IMR-90 (cell line): ENCODE measurements around the gene RAB9A. TPM values are rescaled to one million over a fixed set of nuclear protein-coding genes. Genes with fewer than 3 reads are reported as not detected.

Experiments used
- ATAC-seq: fragments of 200-7000 bp; cut with Tn5 transposase; 2 replicates; pipeline ENCODE4 v1.9.1; 2020; ENCODE audit warnings: low read depth, mild to moderate bottlenecking, moderate library complexity
- BruUV-seq: library from RNA; stranded (reverse); fragments of 400-500 nt; replicated peaks from 2 replicates; lab custom pipeline; 2021; lab: Mats Ljungman, UMichigan
- CTCF ChIA-PET: fragments of 300-600 bp; formaldehyde crosslinking; extraction: SDS; loops from one replicate; lab custom pipeline; 2021; ENCODE audit warnings: antibody characterized with exemption; lab: Yijun Ruan, JAX
- POLR2A ChIA-PET: fragments of 300-600 bp; sonication (Branson Sonifier 250); formaldehyde crosslinking; loops from one replicate; lab custom pipeline; 2022; ENCODE audit warnings: antibody characterized with exemption; ENCODE audit not compliant: unreplicated experiment; lab: Charles Lee
- DNase-seq: peaks from one replicate; pipeline ENCODE4 v3.0.0; 2013
- H2AFZ ChIP-seq: replicated peaks from 2 replicates; pipeline ENCODE3; 2013; ENCODE audit warnings: low read length, mild to moderate bottlenecking; ENCODE audit not compliant: poor library complexity
- H2AK5ac ChIP-seq: 2 replicates; pipeline ENCODE4 v1.6.1; 2013; ENCODE audit warnings: low read depth, low read length, inconsistent platforms
- H2AK9ac ChIP-seq: replicated peaks from 2 replicates; pipeline ENCODE3; 2013; ENCODE audit warnings: mild to moderate bottlenecking, low read depth, low read length, moderate library complexity; ENCODE audit not compliant: poor library complexity
- H2BK120ac ChIP-seq: 2 replicates; pipeline ENCODE4 v1.6.1; 2013; ENCODE audit warnings: low read depth, low read length, inconsistent platforms
- H2BK15ac ChIP-seq: 3 replicates; pipeline ENCODE4 v1.6.1; 2013; ENCODE audit warnings: low read depth, low read length, inconsistent platforms
- H2BK20ac ChIP-seq: 2 replicates; pipeline ENCODE4 v1.6.1; 2013; ENCODE audit warnings: low read depth, mild to moderate bottlenecking, inconsistent platforms, low read length, moderate library complexity
- H2BK5ac ChIP-seq: 2 replicates; pipeline ENCODE4 v1.6.1; 2013; ENCODE audit warnings: mild to moderate bottlenecking, low read depth, low read length, inconsistent platforms; ENCODE audit not compliant: poor library complexity, severe bottlenecking
- H3K14ac ChIP-seq: replicated peaks from 2 replicates; pipeline ENCODE4 v1.6.1; 2013; ENCODE audit warnings: low read depth, low read length, inconsistent platforms
- H3K18ac ChIP-seq: 2 replicates; pipeline ENCODE4 v1.6.1; 2013; ENCODE audit warnings: low read depth, low read length, control low read depth
- H3K23ac ChIP-seq: 2 replicates; pipeline ENCODE4 v1.6.1; 2013; ENCODE audit warnings: low read depth, low read length, inconsistent platforms
- H3K27ac ChIP-seq: 2 replicates; pipeline ENCODE4 v1.5.1; 2013; ENCODE audit warnings: mild to moderate bottlenecking, control low read depth, low read length; ENCODE audit not compliant: insufficient read depth
- H3K27me3 ChIP-seq: 2 replicates; pipeline ENCODE4 v1.6.1; 2013; ENCODE audit warnings: low read length; ENCODE audit not compliant: control insufficient read depth, insufficient read depth
- H3K36me3 ChIP-seq: 2 replicates; pipeline ENCODE4 v1.6.1; 2013; ENCODE audit warnings: low read length, mixed read lengths; ENCODE audit not compliant: control insufficient read depth, insufficient read depth
- H3K4ac ChIP-seq: 2 replicates; pipeline ENCODE4 v1.6.1; 2013; ENCODE audit warnings: low read depth, low read length, inconsistent platforms
- H3K4me1 ChIP-seq: 2 replicates; pipeline ENCODE4 v1.6.1; 2013; ENCODE audit warnings: low read length, mixed read lengths; ENCODE audit not compliant: control insufficient read depth, insufficient read depth
- H3K4me2 ChIP-seq: 2 replicates; pipeline ENCODE4 v1.6.1; 2013; ENCODE audit warnings: low read depth, mild to moderate bottlenecking, control low read depth, low read length, moderate library complexity
- H3K4me3 ChIP-seq: 2 replicates; pipeline ENCODE4 v1.5.1; 2013; ENCODE audit warnings: low read depth, mild to moderate bottlenecking, control low read depth, low read length, moderate library complexity; ENCODE audit not compliant: insufficient read depth
- H3K56ac ChIP-seq: 2 replicates; pipeline ENCODE4 v1.6.1; 2013; ENCODE audit warnings: low read length, inconsistent platforms; ENCODE audit not compliant: insufficient read depth; ENCODE audit errors: extremely low read depth
- H3K79me1 ChIP-seq, 2 experiments: 2 replicates each; pipeline ENCODE4 v1.6.1; 2013; ENCODE audit warnings: low read length in 2 of 2, inconsistent platforms in 1 of 2, low read depth in 1 of 2
- H3K9ac ChIP-seq: 2 replicates; pipeline ENCODE4 v1.6.1; 2013; ENCODE audit warnings: low read depth, low read length, control low read depth
- H3K9me1 ChIP-seq: 2 replicates; pipeline ENCODE4 v1.6.1; 2013; ENCODE audit warnings: low read length, inconsistent platforms; ENCODE audit not compliant: insufficient read depth
- H3K9me3 ChIP-seq: 2 replicates; pipeline ENCODE4 v1.6.1; 2013; ENCODE audit warnings: low read length; ENCODE audit not compliant: control insufficient read depth, insufficient read depth
- H4K20me1 ChIP-seq: 2 replicates; pipeline ENCODE4 v1.6.1; 2013; ENCODE audit warnings: low read length, inconsistent platforms; ENCODE audit not compliant: insufficient read depth
- H4K5ac ChIP-seq: 2 replicates; pipeline ENCODE4 v1.6.1; 2013; ENCODE audit warnings: mild to moderate bottlenecking, low read depth, low read length, control low read depth
- H4K8ac ChIP-seq, 2 experiments: 2 replicates each; pipeline ENCODE4 v1.6.1; 2013; ENCODE audit warnings: low read depth in 2 of 2, low read length in 2 of 2, control low read depth in 1 of 2, inconsistent platforms in 1 of 2
- H4K91ac ChIP-seq: 2 replicates; pipeline ENCODE4 v1.6.1; 2013; ENCODE audit warnings: low read depth, low read length, inconsistent platforms; ENCODE audit not compliant: insufficient read depth
- CEBPB ChIP-seq: IDR thresholded peaks from 2 replicates; pipeline ENCODE4 v1.6.1; 2012; ENCODE audit warnings: low read depth, low read length, improper control_type of control experiment
- CHD1 ChIP-seq: IDR thresholded peaks from 2 replicates; pipeline ENCODE4 v1.6.1; 2012; ENCODE audit warnings: low read depth, low read length, improper control_type of control experiment
- FOS ChIP-seq: fragments of 150-350 bp; IDR thresholded peaks from 2 replicates; pipeline ENCODE4 v1.6.1; 2016; ENCODE audit warnings: low read depth, low read length
- MAFK ChIP-seq: IDR thresholded peaks from 2 replicates; pipeline ENCODE4 v1.6.1; 2012; ENCODE audit warnings: low read depth, low read length, improper control_type of control experiment
- MAZ ChIP-seq: IDR thresholded peaks from 2 replicates; pipeline ENCODE4 v1.6.1; 2012; ENCODE audit warnings: low read depth, mild to moderate bottlenecking, low read length, improper control_type of control experiment, moderate library complexity, borderline replicate concordance
- MXI1 ChIP-seq: IDR thresholded peaks from 2 replicates; pipeline ENCODE4 v1.6.1; 2012; ENCODE audit warnings: low read depth, mild to moderate bottlenecking, low read length, moderate library complexity, borderline replicate concordance
- NFE2L2 ChIP-seq: fragments of 150-350 bp; IDR thresholded peaks from 2 replicates; pipeline ENCODE4 v1.6.1; 2016; ENCODE audit warnings: low read depth, mild to moderate bottlenecking, low read length
- POLR2A ChIP-seq: IDR thresholded peaks from 2 replicates; pipeline ENCODE4 v1.6.1; 2012; ENCODE audit warnings: mild to moderate bottlenecking, low read depth, low read length
- RAD21 ChIP-seq: IDR thresholded peaks from 2 replicates; pipeline ENCODE4 v1.6.1; 2012; ENCODE audit warnings: low read length, improper control_type of control experiment
- RCOR1 ChIP-seq: IDR thresholded peaks from 2 replicates; pipeline ENCODE4 v1.6.1; 2012; ENCODE audit warnings: mild to moderate bottlenecking, low read length, improper control_type of control experiment; ENCODE audit not compliant: insufficient replicate concordance
- RFX5 ChIP-seq: IDR thresholded peaks from 2 replicates; pipeline ENCODE4 v1.8.0; 2012; ENCODE audit warnings: low read depth, mild to moderate bottlenecking, low read length, moderate library complexity
- SMC3 ChIP-seq: fragments of 150-350 bp; IDR thresholded peaks from 2 replicates; pipeline ENCODE4 v1.6.1; 2016; ENCODE audit warnings: low read depth, mild to moderate bottlenecking, antibody characterized with exemption, low read length, moderate library complexity
- WGBS, 2 experiments: methylation state at CpG; one replicate each; pipeline versions ENCODE4 v1.1.5 to v1.1.7; 2013; ENCODE audit warnings: missing lambda C conversion rate in 2 of 2; ENCODE audit not compliant: insufficient read length in 1 of 2; ENCODE audit errors: extremely low coverage in 2 of 2; 5-methylcytosine and 5-hydroxymethylcytosine counted together
- dilution Hi-C: fragments of 300-500 bp; cut with HindIII; formaldehyde crosslinking; loops from one replicate; pipeline ENCODE4 v1.14.3; 2018; ENCODE audit warnings: low sequenced_read_pairs; ENCODE audit not compliant: unreplicated experiment
- in situ Hi-C: fragments of 300-500 bp; cut with MboI; formaldehyde crosslinking; loops from 3 replicates; pipeline ENCODE4 v1.14.3; 2019; ENCODE audit warnings: low sequenced_read_pairs, inconsistent platforms, mixed read lengths
- intact Hi-C: fragments of 100-400 bp; cut with micrococcal nuclease; formaldehyde crosslinking; loops from 2 replicates; pipeline ENCODE4 v1.10.0; 2022
- polyA plus RNA-seq, 3 experiments: library from polyadenylated mRNA; depleted of rRNA; stranded (reverse); fragments of >200 nt; gene quantifications; 2 replicates each; pipeline ENCODE4 v1.2.3, GENCODE V29; 2012; ENCODE audit warnings: low replicate concordance in 1 of 3
- total RNA-seq: library from RNA; depleted of rRNA; stranded (reverse); fragments of >200 nt; gene quantifications from 2 replicates; pipeline ENCODE4 v1.2.3, GENCODE V29; 2012
- TF ChIP-seq, protein P1 (sequence below): fragments of 150-350 bp; IDR thresholded peaks from 2 replicates; pipeline ENCODE4 v1.6.1; 2017; ENCODE audit warnings: mild to moderate bottlenecking, antibody characterized with exemption, low read length, low read depth
- TF ChIP-seq, protein P2 (sequence below): fragments of 150-350 bp; IDR thresholded peaks from 2 replicates; pipeline ENCODE4 v1.6.1; 2016; ENCODE audit warnings: low read depth, mild to moderate bottlenecking, low read length, moderate library complexity, borderline replicate concordance
- TF ChIP-seq, protein P3 (sequence below): conservative IDR thresholded peaks from 2 replicates; pipeline ENCODE4 v1.5.1; 2012; ENCODE audit warnings: mild to moderate bottlenecking, low read depth, low read length, improper control_type of control experiment

The RAB9A gene
- total and polyA plus RNA-seq, 2 of the 4 experiments (the other 2 are of a cell fraction), result 15.8 to 22.3 TPM

DNA sequence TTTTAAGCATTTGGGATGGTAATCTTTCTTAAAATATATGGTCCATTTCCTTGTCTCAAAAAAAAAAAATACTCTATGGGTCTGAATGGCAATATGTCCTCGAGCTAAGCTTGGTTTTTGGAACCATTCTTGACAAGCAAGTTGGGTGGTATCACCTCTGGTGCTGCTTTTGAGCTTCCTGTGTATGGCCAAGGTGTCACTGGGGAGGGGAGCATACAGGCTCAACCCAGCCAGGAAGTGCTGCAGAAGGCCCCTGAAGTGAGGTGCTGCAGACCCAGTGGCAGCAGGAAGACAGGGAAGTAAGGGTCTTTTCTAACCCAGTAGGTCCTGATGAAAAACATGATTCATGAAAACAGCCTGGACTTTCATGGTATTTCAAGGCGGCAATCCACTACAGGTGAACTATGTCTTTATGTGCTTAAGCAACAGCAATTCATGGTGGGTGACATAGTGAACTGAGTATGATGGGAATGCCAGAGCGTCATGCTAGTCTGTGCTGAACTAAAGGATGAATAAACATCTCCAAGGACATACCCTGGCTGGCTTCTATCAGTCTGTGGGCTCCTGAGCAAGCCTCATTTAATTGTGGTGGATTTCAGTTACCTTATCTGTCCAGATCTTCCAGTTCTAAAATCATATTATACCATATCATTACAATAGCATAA, 30.4 kb downstream of the RAB9A start:
- ATAC-seq, result no peak
- Histone ChIP-seq H3K9me1 (peaks cover 16% of the 10 kb centered on the region), H3K23ac (no peak overlapping the region), H3K9ac (no peak overlapping the region), H2AFZ (no peak overlapping the region), H4K8ac (no peak overlapping the region), H4K91ac (no peak overlapping the region), H2BK120ac (no peak overlapping the region), H3K36me3 (peaks cover 21% of the 10 kb centered on the region), H3K4ac (no peak overlapping the region), H3K18ac (peak overlapping the region; percentile 46; the same call in 1 of the 2 replicates), H2BK15ac (no peak overlapping the region), H3K27ac (peak overlapping the region; percentile 35; the same call in 1 of the 2 replicates), H3K79me1 (peaks cover 30 to 51% of the 10 kb centered on the region in 2 experiments), H3K4me2 (no peak overlapping the region), H3K9me3 (no peaks in the 10 kb centered on the region), H3K56ac (no peak overlapping the region), H3K4me3 (no peak overlapping the region), H2AK5ac (peak overlapping the region; percentile 75; the same call in 1 of the 2 replicates), H2BK5ac (peak overlapping the region; percentile 76), H3K14ac (peak overlapping the region; percentile 46; the same call in 1 of the 2 replicates), H4K5ac (0 out of 2 replicates have a peak overlapping the region, but pooled peaks have one; percentile 16), H2BK20ac (no peak overlapping the region), H2AK9ac (no peak overlapping the region), H4K20me1 (peaks cover 23% of the 10 kb centered on the region), H3K4me1 (peaks cover 18% of the 10 kb centered on the region), H3K27me3 (no peaks in the 10 kb centered on the region)
- CTCF ChIA-PET, result no interaction called here
- TF ChIP-seq, protein P1, sequence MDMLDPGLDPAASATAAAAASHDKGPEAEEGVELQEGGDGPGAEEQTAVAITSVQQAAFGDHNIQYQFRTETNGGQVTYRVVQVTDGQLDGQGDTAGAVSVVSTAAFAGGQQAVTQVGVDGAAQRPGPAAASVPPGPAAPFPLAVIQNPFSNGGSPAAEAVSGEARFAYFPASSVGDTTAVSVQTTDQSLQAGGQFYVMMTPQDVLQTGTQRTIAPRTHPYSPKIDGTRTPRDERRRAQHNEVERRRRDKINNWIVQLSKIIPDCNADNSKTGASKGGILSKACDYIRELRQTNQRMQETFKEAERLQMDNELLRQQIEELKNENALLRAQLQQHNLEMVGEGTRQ, result no peak
- TF ChIP-seq MXI1, result no peak
- TF ChIP-seq, protein P2, sequence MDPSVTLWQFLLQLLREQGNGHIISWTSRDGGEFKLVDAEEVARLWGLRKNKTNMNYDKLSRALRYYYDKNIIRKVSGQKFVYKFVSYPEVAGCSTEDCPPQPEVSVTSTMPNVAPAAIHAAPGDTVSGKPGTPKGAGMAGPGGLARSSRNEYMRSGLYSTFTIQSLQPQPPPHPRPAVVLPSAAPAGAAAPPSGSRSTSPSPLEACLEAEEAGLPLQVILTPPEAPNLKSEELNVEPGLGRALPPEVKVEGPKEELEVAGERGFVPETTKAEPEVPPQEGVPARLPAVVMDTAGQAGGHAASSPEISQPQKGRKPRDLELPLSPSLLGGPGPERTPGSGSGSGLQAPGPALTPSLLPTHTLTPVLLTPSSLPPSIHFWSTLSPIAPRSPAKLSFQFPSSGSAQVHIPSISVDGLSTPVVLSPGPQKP, result no peak
- no peak for TF ChIP-seq FOS
- no peak for TF ChIP-seq SMC3
- no peak for TF ChIP-seq RFX5
- TF ChIP-seq, protein P3, sequence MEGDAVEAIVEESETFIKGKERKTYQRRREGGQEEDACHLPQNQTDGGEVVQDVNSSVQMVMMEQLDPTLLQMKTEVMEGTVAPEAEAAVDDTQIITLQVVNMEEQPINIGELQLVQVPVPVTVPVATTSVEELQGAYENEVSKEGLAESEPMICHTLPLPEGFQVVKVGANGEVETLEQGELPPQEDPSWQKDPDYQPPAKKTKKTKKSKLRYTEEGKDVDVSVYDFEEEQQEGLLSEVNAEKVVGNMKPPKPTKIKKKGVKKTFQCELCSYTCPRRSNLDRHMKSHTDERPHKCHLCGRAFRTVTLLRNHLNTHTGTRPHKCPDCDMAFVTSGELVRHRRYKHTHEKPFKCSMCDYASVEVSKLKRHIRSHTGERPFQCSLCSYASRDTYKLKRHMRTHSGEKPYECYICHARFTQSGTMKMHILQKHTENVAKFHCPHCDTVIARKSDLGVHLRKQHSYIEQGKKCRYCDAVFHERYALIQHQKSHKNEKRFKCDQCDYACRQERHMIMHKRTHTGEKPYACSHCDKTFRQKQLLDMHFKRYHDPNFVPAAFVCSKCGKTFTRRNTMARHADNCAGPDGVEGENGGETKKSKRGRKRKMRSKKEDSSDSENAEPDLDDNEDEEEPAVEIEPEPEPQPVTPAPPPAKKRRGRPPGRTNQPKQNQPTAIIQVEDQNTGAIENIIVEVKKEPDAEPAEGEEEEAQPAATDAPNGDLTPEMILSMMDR, result no peak
- TF ChIP-seq CHD1, result no peak
- TF ChIP-seq MAZ, result no peak
- no peak for TF ChIP-seq RAD21
- no peak for TF ChIP-seq CEBPB
- TF ChIP-seq NFE2L2, result no peak
- no peak for TF ChIP-seq MAFK
- no peak for TF ChIP-seq POLR2A
- no peak for TF ChIP-seq RCOR1
- POLR2A ChIA-PET, result no interaction called here
- in situ Hi-C loops (no loop called here), dilution Hi-C loops (no loop called here), intact Hi-C loops (no loop called here)
- peak; percentile 36 for DNase-seq
- no CpG with 5 or more reads among the region's 3 CpGs for WGBS, 2 experiments
- no TSS peak for BruUV-seq
